ENCODE measurements around the gene MRPS10.

MRPS10 gene

GRCh38 chr6:42239736-42240375 is 22.2 kb upstream of the MRPS10 start:
- no peak overlapping the region for H3K4me3 ChIP-seq (replicated peaks; ENCODE audit: low read depth, low read length)
- TF ChIP-seq CTCF (IDR thresholded peaks at IDR 0.05; ENCODE audit: low read depth, low read length, missing control alignments) = no peak
- no peak for DNase-seq (ENCODE audit: extremely low read depth, low read depth)

GRCh38 chr6:42239333-42239732 is 21.7 kb upstream of the MRPS10 start:
- no peak for DNase-seq (ENCODE audit: extremely low read depth, low read depth)
- H3K4me3 ChIP-seq (replicated peaks; ENCODE audit: low read depth, low read length) = no peak overlapping the region
- TF ChIP-seq CTCF (IDR thresholded peaks at IDR 0.05; ENCODE audit: low read depth, low read length, missing control alignments) = no peak

GRCh38 chr6:42237857-42238256 is 20.2 kb upstream of the MRPS10 start:
- H3K4me3 ChIP-seq (replicated peaks; ENCODE audit: low read depth, low read length) = no peak overlapping the region
- no peak for DNase-seq (ENCODE audit: extremely low read depth, low read depth)
- TF ChIP-seq CTCF (IDR thresholded peaks at IDR 0.05; ENCODE audit: low read depth, low read length, missing control alignments) = no peak

- H3K4me3 ChIP-seq (replicated peaks; ENCODE audit: low read depth, low read length) = no peak overlapping the region
- no peak for DNase-seq (ENCODE audit: extremely low read depth, low read depth)
- TF ChIP-seq CTCF (IDR thresholded peaks at IDR 0.05; ENCODE audit: low read depth, low read length, missing control alignments) = no peak
Observed at GRCh38 chr6:42236682-42237473, 19.2 kb upstream of the MRPS10 start.

- no peak for TF ChIP-seq CTCF (IDR thresholded peaks at IDR 0.05; ENCODE audit: low read depth, low read length, missing control alignments)
- no peak for DNase-seq (ENCODE audit: extremely low read depth, low read depth)
- no peak overlapping the region for H3K4me3 ChIP-seq (replicated peaks; ENCODE audit: low read depth, low read length)
Observed at GRCh38 chr6:42236030-42236429, 18.4 kb upstream of the MRPS10 start.

- TF ChIP-seq CTCF (IDR thresholded peaks at IDR 0.05; ENCODE audit: low read depth, low read length, missing control alignments) = no peak
- DNase-seq (ENCODE audit: extremely low read depth, low read depth) = no peak
- H3K4me3 ChIP-seq (replicated peaks; ENCODE audit: low read depth, low read length) = no peak overlapping the region
Observed at GRCh38 chr6:42232035-42232434, 14.4 kb upstream of the MRPS10 start.
